Chondrocyte (in vitro differentiated cells): ENCODE measurements around the gene GDF15. TPM values are rescaled to one million over a fixed set of nuclear protein-coding genes. Genes with fewer than 3 reads are reported as not detected.

Experiments
- DNase-seq: peaks from one replicate; pipeline ENCODE4 v3.0.0; 2021; ENCODE audit warnings: mixed read lengths, low spot score
- H3K27ac Mint-ChIP-seq: one replicate; pipeline ENCODE4 v1.8.0; 2021; ENCODE audit warnings: mild to moderate bottlenecking, moderate library complexity, mixed read lengths; ENCODE audit not compliant: unreplicated experiment
- H3K27me3 Mint-ChIP-seq: 2 replicates; pipeline ENCODE4 v1.8.0; 2021; ENCODE audit warnings: low read depth, mixed read lengths
- H3K36me3 Mint-ChIP-seq: 2 replicates; pipeline ENCODE4 v1.8.0; 2021; ENCODE audit warnings: low read depth, mixed read lengths
- H3K4me1 Mint-ChIP-seq: 2 replicates; pipeline ENCODE4 v1.8.0; 2021; ENCODE audit warnings: low read depth, mild to moderate bottlenecking, mixed read lengths
- H3K4me3 Mint-ChIP-seq: one replicate; pipeline ENCODE4 v1.8.0; 2021; ENCODE audit warnings: mild to moderate bottlenecking, moderate library complexity, mixed read lengths; ENCODE audit not compliant: unreplicated experiment
- H3K9me3 Mint-ChIP-seq: 2 replicates; pipeline ENCODE4 v1.8.0; 2021; ENCODE audit warnings: low read depth, mixed read lengths
- CTCF ChIP-seq: fragments of 200-600 bp; sonication (generic); IDR thresholded peaks from 2 replicates; pipeline ENCODE4 v1.5.0; 2021; ENCODE audit warnings: antibody characterized with exemption, mild to moderate bottlenecking, moderate library complexity
- total RNA-seq: library from RNA; stranded (reverse); gene quantifications from 3 replicates; pipeline ENCODE4 v1.2.1, GENCODE V29; 2021

GDF15 gene
- total RNA-seq, 1 donor from 2014 or later = 149 TPM

GRCh38 chr19:18430417-18431144 is 44.6 kb downstream of the GDF15 start:
- H3K27ac Mint-ChIP-seq = no peak overlapping the region
- H3K4me3 Mint-ChIP-seq = no peak overlapping the region
- no peaks in the 10 kb centered on the region for H3K36me3 Mint-ChIP-seq
- H3K9me3 Mint-ChIP-seq = no peaks in the 10 kb centered on the region
- no peaks in the 10 kb centered on the region for H3K27me3 Mint-ChIP-seq
- no peak for TF ChIP-seq CTCF
- peaks cover 20% of the 10 kb centered on the region for H3K4me1 Mint-ChIP-seq
- no peak for DNase-seq

- no peak for DNase-seq
- H3K4me3 Mint-ChIP-seq = no peak overlapping the region
- H3K36me3 Mint-ChIP-seq = no peaks in the 10 kb centered on the region
- no peak for TF ChIP-seq CTCF
- no peaks in the 10 kb centered on the region for H3K9me3 Mint-ChIP-seq
- no peaks in the 10 kb centered on the region for H3K27me3 Mint-ChIP-seq
- H3K27ac Mint-ChIP-seq = no peak overlapping the region
- peaks cover 18% of the 10 kb centered on the region for H3K4me1 Mint-ChIP-seq
These were observed 45.6 kb downstream of the GDF15 start for GRCh38 chr19:18431351-18432197.

- no peak for TF ChIP-seq CTCF
- H3K36me3 Mint-ChIP-seq = no peaks in the 10 kb centered on the region
- H3K4me3 Mint-ChIP-seq = no peak overlapping the region
- no peaks in the 10 kb centered on the region for H3K27me3 Mint-ChIP-seq
- H3K27ac Mint-ChIP-seq = peak overlapping the region; percentile 17
- DNase-seq = no peak
- H3K9me3 Mint-ChIP-seq = no peaks in the 10 kb centered on the region
- H3K4me1 Mint-ChIP-seq = peaks cover 15% of the 10 kb centered on the region
These were observed 46.5 kb downstream of the GDF15 start for GRCh38 chr19:18432275-18433014.

- peaks cover 16% of the 10 kb centered on the region for H3K4me1 Mint-ChIP-seq
- no peak overlapping the region for H3K4me3 Mint-ChIP-seq
- H3K9me3 Mint-ChIP-seq = no peaks in the 10 kb centered on the region
These were observed 47.2 kb downstream of the GDF15 start for GRCh38 chr19:18433015-18433691.

More at GRCh38 chr19:18433015-18433691, 47.2 kb downstream of the GDF15 start:
- TF ChIP-seq CTCF = no peak
- H3K36me3 Mint-ChIP-seq = no peaks in the 10 kb centered on the region
- no peaks in the 10 kb centered on the region for H3K27me3 Mint-ChIP-seq
- DNase-seq = no peak
- H3K27ac Mint-ChIP-seq = no peak overlapping the region
